Caco-2 (cell line): ENCODE measurements around the gene NUDT16L1. TPM values are rescaled to one million over a fixed set of nuclear protein-coding genes. Genes with fewer than 3 reads are reported as not detected.

Experiments used
- BruUV-seq: library from RNA; stranded (reverse); fragments of 400-500 nt; replicated peaks from 2 replicates; lab custom pipeline; 2021; lab: Mats Ljungman, UMichigan
- CTCF ChIA-PET: fragments of 300-600 bp; sonication (Branson Sonifier 250); formaldehyde crosslinking; loops from one replicate; lab custom pipeline; 2022; ENCODE audit warnings: antibody characterized with exemption; lab: Charles Lee
- POLR2A ChIA-PET: fragments of 300-600 bp; sonication (Branson Sonifier 250); formaldehyde crosslinking; loops from one replicate; lab custom pipeline; 2022; ENCODE audit warnings: antibody characterized with exemption; lab: Charles Lee
- DNase-seq, 2 experiments: peaks; one replicate each; pipeline versions ENCODE4 v3.0.0 to v3.0.0-alpha.2; 2020 to 2022
- H3K27me3 ChIP-seq: replicated peaks from 2 replicates; pipeline ENCODE4 v1.6.0; 2011; ENCODE audit warnings: low read length; ENCODE audit not compliant: control insufficient read depth, insufficient read depth
- H3K36me3 ChIP-seq: 2 replicates; pipeline ENCODE4 v1.5.1; 2011; ENCODE audit warnings: low read length; ENCODE audit not compliant: control insufficient read depth, insufficient read depth
- H3K4me1 ChIP-seq: fragments of 250-450 bp; sonication (Bioruptor Pico); 2 replicates; pipeline ENCODE4 v1.5.1; 2020; ENCODE audit warnings: mild to moderate bottlenecking
- H3K4me3 ChIP-seq: 2 replicates; pipeline ENCODE4 v1.5.1; 2011; ENCODE audit warnings: low read depth, mild to moderate bottlenecking, control low read depth, low read length
- H3K9me3 ChIP-seq: fragments of 250-450 bp; sonication (Bioruptor Pico); 2 replicates; pipeline ENCODE4 v1.5.1; 2020; ENCODE audit warnings: mild to moderate bottlenecking, moderate library complexity
- H3K27ac Mint-ChIP-seq: one replicate; pipeline ENCODE4 v1.8.0; 2022; ENCODE audit warnings: mixed read lengths; ENCODE audit not compliant: unreplicated experiment
- H3K27me3 Mint-ChIP-seq: one replicate; pipeline ENCODE4 v1.8.0; 2022; ENCODE audit warnings: mixed read lengths; ENCODE audit not compliant: insufficient read depth, unreplicated experiment
- H3K36me3 Mint-ChIP-seq: one replicate; pipeline ENCODE4 v1.8.0; 2022; ENCODE audit warnings: mild to moderate bottlenecking, mixed read lengths; ENCODE audit not compliant: insufficient read depth, unreplicated experiment
- H3K4me1 Mint-ChIP-seq: one replicate; pipeline ENCODE4 v1.8.0; 2022; ENCODE audit warnings: low read depth, mixed read lengths; ENCODE audit not compliant: unreplicated experiment
- H3K4me3 Mint-ChIP-seq: one replicate; pipeline ENCODE4 v1.8.0; 2022; ENCODE audit warnings: mild to moderate bottlenecking, moderate library complexity, mixed read lengths; ENCODE audit not compliant: unreplicated experiment
- H3K9me3 Mint-ChIP-seq: one replicate; pipeline ENCODE4 v1.8.0; 2022; ENCODE audit warnings: mixed read lengths; ENCODE audit not compliant: unreplicated experiment
- CTCF ChIP-seq, 2 experiments: fragments of 200-600 bp in 1 of 2; IDR thresholded peaks; 1 replicate in 1 of 2; 2 replicates in 1 of 2; pipeline versions ENCODE4 v1.5.1 to v1.8.0; 2011 to 2022; ENCODE audit warnings: antibody characterized with exemption in 1 of 2, control low read depth in 1 of 2, inconsistent platforms in 1 of 2, low read depth in 1 of 2, low read length in 1 of 2, mild to moderate bottlenecking in 1 of 2, moderate library complexity in 1 of 2; ENCODE audit not compliant: insufficient read depth in 1 of 2, severe bottlenecking in 1 of 2, unreplicated experiment in 1 of 2
- intact Hi-C: fragments of 100-400 bp; cut with micrococcal nuclease; formaldehyde crosslinking; loops from one replicate; pipeline ENCODE4 v1.10.0; 2022; ENCODE audit not compliant: unreplicated experiment
- total RNA-seq: library from RNA; stranded (reverse); gene quantifications from 2 replicates; pipeline ENCODE4 v1.2.3, GENCODE V29; 2022

Gene NUDT16L1
- total RNA-seq, 1 experiment from 2014 or later = 31.3 TPM

- DNase-seq = no peak
- H3K27me3 Mint-ChIP-seq = no peaks in the 10 kb centered on the region
- H3K36me3 Mint-ChIP-seq = peaks cover 8% of the 10 kb centered on the region
- H3K27ac Mint-ChIP-seq = no peak overlapping the region
- ChIA-PET CTCF (no interaction called here), POLR2A (no interaction called here)
- H3K27me3 ChIP-seq = no peaks in the 10 kb centered on the region
- no peaks in the 10 kb centered on the region for H3K9me3 ChIP-seq
- no peaks in the 10 kb centered on the region for H3K4me1 Mint-ChIP-seq
- H3K4me1 ChIP-seq = 0 out of 2 replicates have a peak, but pooled peaks cover 6% of the 10 kb centered on the region
- TF ChIP-seq CTCF (IDR thresholded peaks at IDR 0.05; ENCODE audit: insufficient read depth in 1 of 2, low read depth in 1 of 2, low read length in 1 of 2, severe bottlenecking in 1 of 2, unreplicated experiment in 1 of 2) = no peak
- H3K4me3 ChIP-seq = no peak overlapping the region
- BruUV-seq = no TSS peak
- H3K9me3 Mint-ChIP-seq = no peaks in the 10 kb centered on the region
- intact Hi-C loops = no loop called here
- no peak overlapping the region for H3K4me3 Mint-ChIP-seq
- H3K36me3 ChIP-seq = peaks cover 5% of the 10 kb centered on the region
Observed at GRCh38 chr16:4687946-4688673, 5.3 kb upstream of the NUDT16L1 start.

- no peak overlapping the region for H3K4me3 Mint-ChIP-seq
- ChIA-PET POLR2A (no interaction called here), CTCF (no interaction called here)
- H3K27ac Mint-ChIP-seq = no peak overlapping the region
- TF ChIP-seq CTCF (IDR thresholded peaks at IDR 0.05; ENCODE audit: insufficient read depth in 1 of 2, low read depth in 1 of 2, low read length in 1 of 2, severe bottlenecking in 1 of 2, unreplicated experiment in 1 of 2) = no peak
- peaks cover 13% of the 10 kb centered on the region for H3K36me3 Mint-ChIP-seq
- no peak overlapping the region for H3K4me3 ChIP-seq
- H3K27me3 ChIP-seq = no peaks in the 10 kb centered on the region
- BruUV-seq = no TSS peak
- intact Hi-C loops = no loop called here
- DNase-seq = no peak
- H3K4me1 Mint-ChIP-seq = no peaks in the 10 kb centered on the region
- H3K36me3 ChIP-seq = 0 out of 2 replicates have a peak, but pooled peaks cover 2% of the 10 kb centered on the region
- no peaks in the 10 kb centered on the region for H3K27me3 Mint-ChIP-seq
- H3K9me3 Mint-ChIP-seq = no peaks in the 10 kb centered on the region
- 0 out of 2 replicates have a peak, but pooled peaks cover 6% of the 10 kb centered on the region for H3K4me1 ChIP-seq
- no peaks in the 10 kb centered on the region for H3K9me3 ChIP-seq
Observed at GRCh38 chr16:4688674-4689045, 4.7 kb upstream of the NUDT16L1 start.

GRCh38 chr16:4689091-4689671 is 4.2 kb upstream of the NUDT16L1 start:
- no peak overlapping the region for H3K4me3 ChIP-seq
- no peaks in the 10 kb centered on the region for H3K27me3 Mint-ChIP-seq
- H3K27ac Mint-ChIP-seq = no peak overlapping the region
- no peaks in the 10 kb centered on the region for H3K36me3 ChIP-seq
- no TSS peak for BruUV-seq
- H3K9me3 Mint-ChIP-seq = no peaks in the 10 kb centered on the region
- H3K27me3 ChIP-seq = no peaks in the 10 kb centered on the region
- peaks cover 16% of the 10 kb centered on the region for H3K36me3 Mint-ChIP-seq
- no peak overlapping the region for H3K4me3 Mint-ChIP-seq
- no peaks in the 10 kb centered on the region for H3K4me1 Mint-ChIP-seq
- no peak for TF ChIP-seq CTCF (IDR thresholded peaks at IDR 0.05; ENCODE audit: insufficient read depth in 1 of 2, low read depth in 1 of 2, low read length in 1 of 2, severe bottlenecking in 1 of 2, unreplicated experiment in 1 of 2)
- H3K4me1 ChIP-seq = 0 out of 2 replicates have a peak, but pooled peaks cover 6% of the 10 kb centered on the region
- intact Hi-C loops = no loop called here
- ChIA-PET POLR2A (no interaction called here), CTCF (no interaction called here)
- no peaks in the 10 kb centered on the region for H3K9me3 ChIP-seq
- no peak for DNase-seq
